ENCODE results near the gene UTP20.

The UTP20 gene

GRCh38 chr12:101280006-101280505, at the start of gene UTP20:
TSS of gene UTP20 (plus strand) at chr12:101280105. CDS start at chr12:101280283, 178 bp downstream.
- peak; percentile 95 for DNase-seq (ENCODE audit: low spot score)

GRCh38 chr12:101230547-101230946, 49.4 kb upstream of the UTP20 start:
- no peak for DNase-seq (ENCODE audit: low spot score)

- DNase-seq (ENCODE audit: low spot score) = no peak
These were observed 48.3 kb upstream of the UTP20 start for GRCh38 chr12:101231636-101232035.

GRCh38 chr12:101235686-101236085, 44.2 kb upstream of the UTP20 start:
- no peak for DNase-seq (ENCODE audit: low spot score)

GRCh38 chr12:101238306-101238705, 41.6 kb upstream of the UTP20 start:
- no peak for DNase-seq (ENCODE audit: low spot score)

- DNase-seq (ENCODE audit: low spot score) = no peak
These were observed 41.0 kb upstream of the UTP20 start for GRCh38 chr12:101238800-101239329.

GRCh38 chr12:101243074-101243473, 36.8 kb upstream of the UTP20 start:
- no peak for DNase-seq (ENCODE audit: low spot score)

- no peak for DNase-seq (ENCODE audit: low spot score)
These were observed 36.3 kb upstream of the UTP20 start for GRCh38 chr12:101243616-101244015.

- DNase-seq (ENCODE audit: low spot score) = no peak
These were observed 23.6 kb upstream of the UTP20 start for GRCh38 chr12:101256266-101256665.

- DNase-seq (ENCODE audit: low spot score) = no peak
These were observed 22.5 kb upstream of the UTP20 start for GRCh38 chr12:101257357-101257756.

- no peak for DNase-seq (ENCODE audit: low spot score)
These were observed 12.8 kb upstream of the UTP20 start for GRCh38 chr12:101267111-101267510.

GRCh38 chr12:101276433-101276832, 3.5 kb upstream of the UTP20 start:
- DNase-seq (ENCODE audit: low spot score) = no peak

GRCh38 chr12:101277443-101277842, 2.5 kb upstream of the UTP20 start:
- DNase-seq (ENCODE audit: low spot score) = no peak

GRCh38 chr12:101287357-101287756, 7.5 kb downstream of the UTP20 start:
- no peak for DNase-seq (ENCODE audit: low spot score)

GRCh38 chr12:101297661-101298060, 17.8 kb downstream of the UTP20 start:
- DNase-seq (ENCODE audit: low spot score) = no peak

GRCh38 chr12:101298426-101298825, 18.5 kb downstream of the UTP20 start:
- DNase-seq (ENCODE audit: low spot score) = no peak

- DNase-seq (ENCODE audit: low spot score) = no peak
These were observed 19.4 kb downstream of the UTP20 start for GRCh38 chr12:101299346-101299745.

GRCh38 chr12:101299931-101300330, 20.0 kb downstream of the UTP20 start:
- no peak for DNase-seq (ENCODE audit: low spot score)

- DNase-seq (ENCODE audit: low spot score) = no peak
These were observed 22.8 kb downstream of the UTP20 start for GRCh38 chr12:101302741-101303140.

GRCh38 chr12:101305226-101305779, 25.4 kb downstream of the UTP20 start:
- no peak for DNase-seq (ENCODE audit: low spot score)

GRCh38 chr12:101305794-101306193, 25.9 kb downstream of the UTP20 start:
- DNase-seq (ENCODE audit: low spot score) = no peak

- no peak for DNase-seq (ENCODE audit: low spot score)
These were observed 42.6 kb downstream of the UTP20 start for GRCh38 chr12:101322480-101322879.

GRCh38 chr12:101323255-101323654, 43.4 kb downstream of the UTP20 start:
- no peak for DNase-seq (ENCODE audit: low spot score)

GRCh38 chr12:101325590-101325989, 45.7 kb downstream of the UTP20 start:
- no peak for DNase-seq (ENCODE audit: low spot score)

Measured in activated CD4-positive, alpha-beta T cell treated with anti-CD3 and anti-CD28 coated beads, Interleukin-2, Interleukin-4, amounts not matched to agents 100 ng/mL and 50 ng/mL, durations not matched to agents 16 hours and 8 hours (primary cell).